WTC11 (cell line): ENCODE measurements around the gene SENP5. TPM values are rescaled to one million over a fixed set of nuclear protein-coding genes. Genes with fewer than 3 reads are reported as not detected.
A peak's percentile ranks its signal among the peaks of the same experiment; 100 is the strongest.

Experiments
- ATAC-seq: fragments of 200-7000 bp; cut with Tn5 transposase; 2 replicates; pipeline ENCODE4 v1.10.0; 2021; ENCODE audit warnings: mild to moderate bottlenecking, moderate library complexity
- CTCF ChIA-PET: fragments of 300-600 bp; sonication (Branson Sonifier 250); formaldehyde crosslinking; loops from one replicate; lab custom pipeline; 2021; ENCODE audit warnings: antibody characterized with exemption; lab: Charles Lee
- POLR2A ChIA-PET: fragments of 350-600 bp; sonication (Branson Sonifier 250); formaldehyde crosslinking; loops from one replicate; lab custom pipeline; 2021; ENCODE audit warnings: antibody characterized with exemption; lab: Charles Lee
- DNase-seq: peaks from one replicate; pipeline ENCODE4 v3.0.0; 2021; ENCODE audit warnings: low spot score
- H3K27ac Mint-ChIP-seq: 2 replicates; pipeline ENCODE4 v1.8.0; 2021; ENCODE audit warnings: mixed read lengths
- H3K27me3 Mint-ChIP-seq: 2 replicates; pipeline ENCODE4 v1.8.0; 2021; ENCODE audit warnings: low read depth, mild to moderate bottlenecking, moderate library complexity, mixed read lengths
- H3K36me3 Mint-ChIP-seq: 2 replicates; pipeline ENCODE4 v1.8.0; 2021; ENCODE audit warnings: mixed read lengths
- H3K4me1 Mint-ChIP-seq: 2 replicates; pipeline ENCODE4 v1.8.0; 2022; ENCODE audit warnings: mixed read lengths
- H3K4me3 Mint-ChIP-seq: 2 replicates; pipeline ENCODE4 v1.8.0; 2021; ENCODE audit warnings: mild to moderate bottlenecking, moderate library complexity, mixed read lengths
- H3K9me3 Mint-ChIP-seq: 2 replicates; pipeline ENCODE4 v1.8.0; 2021; ENCODE audit warnings: mixed read lengths
- ATF2 ChIP-seq: sonication (generic); formaldehyde crosslinking; IDR thresholded peaks from 2 replicates; pipeline ENCODE4 v1.8.1; 2022; ENCODE audit warnings: low read depth, missing genetic modification reagents, borderline replicate concordance
- CBFB ChIP-seq: sonication (generic); formaldehyde crosslinking; IDR thresholded peaks from 2 replicates; pipeline ENCODE4 v1.8.1; 2022; ENCODE audit warnings: mild to moderate bottlenecking, low read depth, missing genetic modification reagents
- CREM ChIP-seq: sonication (generic); formaldehyde crosslinking; IDR thresholded peaks from 2 replicates; pipeline ENCODE4 v1.8.1; 2022; ENCODE audit warnings: mild to moderate bottlenecking, missing genetic modification reagents, moderate library complexity
- FOXK1 ChIP-seq: sonication (generic); formaldehyde crosslinking; IDR thresholded peaks from 2 replicates; pipeline ENCODE4 v1.8.0; 2022; ENCODE audit warnings: mild to moderate bottlenecking, moderate library complexity, missing genetic modification reagents
- FOXP1 ChIP-seq: sonication (generic); formaldehyde crosslinking; IDR thresholded peaks from 2 replicates; pipeline ENCODE4 v1.8.0; 2022; ENCODE audit warnings: missing genetic modification reagents, mild to moderate bottlenecking, moderate library complexity, borderline replicate concordance
- JAZF1 ChIP-seq: fragments of 250-450 bp; sonication (Bioruptor Pico); IDR thresholded peaks from 2 replicates; pipeline ENCODE4 v1.9.0; 2021; ENCODE audit warnings: moderate library complexity, mild to moderate bottlenecking, inconsistent platforms
- KAT7 ChIP-seq: sonication (generic); formaldehyde crosslinking; IDR thresholded peaks from 2 replicates; pipeline ENCODE4 v1.8.1; 2023; ENCODE audit warnings: missing genetic modification reagents, mild to moderate bottlenecking, borderline replicate concordance
- MAX ChIP-seq: sonication (generic); formaldehyde crosslinking; IDR thresholded peaks from 2 replicates; pipeline ENCODE4 v1.8.0; 2022; ENCODE audit warnings: mild to moderate bottlenecking, missing genetic modification reagents
- MXD4 ChIP-seq: fragments of 250-450 bp; sonication (Bioruptor Pico); IDR thresholded peaks from 2 replicates; pipeline ENCODE4 v1.8.0; 2021; ENCODE audit warnings: mild to moderate bottlenecking, moderate library complexity, borderline replicate concordance
- NFYB ChIP-seq: sonication (generic); formaldehyde crosslinking; conservative IDR thresholded peaks from 2 replicates; pipeline ENCODE4 v1.8.0; 2022; ENCODE audit warnings: low read depth, missing genetic modification reagents
- NR2C2 ChIP-seq: sonication (generic); formaldehyde crosslinking; IDR thresholded peaks from 2 replicates; pipeline ENCODE4 v1.8.0; 2022; ENCODE audit warnings: mild to moderate bottlenecking, missing genetic modification reagents
- RELA ChIP-seq: sonication (generic); formaldehyde crosslinking; IDR thresholded peaks from 2 replicates; pipeline ENCODE4 v1.8.1; 2022; ENCODE audit warnings: missing genetic modification reagents, mild to moderate bottlenecking, borderline replicate concordance
- SOX15 ChIP-seq: fragments of 250-450 bp; sonication (Bioruptor Pico); IDR thresholded peaks from 2 replicates; pipeline ENCODE4 v1.9.0; 2021; ENCODE audit warnings: mild to moderate bottlenecking
- ZNF121 ChIP-seq: sonication (generic); formaldehyde crosslinking; IDR thresholded peaks from 2 replicates; pipeline ENCODE4 v1.8.0; 2023; ENCODE audit warnings: missing genetic modification reagents
- ZNF232 ChIP-seq: sonication (generic); formaldehyde crosslinking; IDR thresholded peaks from 2 replicates; pipeline ENCODE4 v1.8.0; 2022; ENCODE audit warnings: mild to moderate bottlenecking, missing genetic modification reagents
- total RNA-seq: library from RNA; stranded (reverse); gene quantifications from 3 replicates; pipeline ENCODE4 v1.2.3, GENCODE V29; 2021
- TF ChIP-seq, protein P1 (sequence below): sonication (generic); formaldehyde crosslinking; IDR thresholded peaks from 2 replicates; pipeline ENCODE4 v1.8.0; 2022; ENCODE audit warnings: mild to moderate bottlenecking, missing genetic modification reagents
- TF ChIP-seq, protein P2 (sequence below): sonication (generic); formaldehyde crosslinking; IDR thresholded peaks from 2 replicates; pipeline ENCODE4 v1.8.1; 2022; ENCODE audit warnings: mild to moderate bottlenecking, moderate library complexity, missing genetic modification reagents
- TF ChIP-seq, protein P3 (sequence below): fragments of 250-450 bp; sonication (Bioruptor Pico); IDR thresholded peaks from 2 replicates; pipeline ENCODE4 v1.8.0; 2021; ENCODE audit warnings: mild to moderate bottlenecking
- TF ChIP-seq, protein P4 (sequence below): fragments of 250-450 bp; sonication (Bioruptor Pico); IDR thresholded peaks from 2 replicates; pipeline ENCODE4 v1.9.0; 2021; ENCODE audit warnings: mild to moderate bottlenecking, borderline replicate concordance

The SENP5 gene
- total RNA-seq, 1 experiment from 2014 or later, result 30.8 TPM

DNA sequence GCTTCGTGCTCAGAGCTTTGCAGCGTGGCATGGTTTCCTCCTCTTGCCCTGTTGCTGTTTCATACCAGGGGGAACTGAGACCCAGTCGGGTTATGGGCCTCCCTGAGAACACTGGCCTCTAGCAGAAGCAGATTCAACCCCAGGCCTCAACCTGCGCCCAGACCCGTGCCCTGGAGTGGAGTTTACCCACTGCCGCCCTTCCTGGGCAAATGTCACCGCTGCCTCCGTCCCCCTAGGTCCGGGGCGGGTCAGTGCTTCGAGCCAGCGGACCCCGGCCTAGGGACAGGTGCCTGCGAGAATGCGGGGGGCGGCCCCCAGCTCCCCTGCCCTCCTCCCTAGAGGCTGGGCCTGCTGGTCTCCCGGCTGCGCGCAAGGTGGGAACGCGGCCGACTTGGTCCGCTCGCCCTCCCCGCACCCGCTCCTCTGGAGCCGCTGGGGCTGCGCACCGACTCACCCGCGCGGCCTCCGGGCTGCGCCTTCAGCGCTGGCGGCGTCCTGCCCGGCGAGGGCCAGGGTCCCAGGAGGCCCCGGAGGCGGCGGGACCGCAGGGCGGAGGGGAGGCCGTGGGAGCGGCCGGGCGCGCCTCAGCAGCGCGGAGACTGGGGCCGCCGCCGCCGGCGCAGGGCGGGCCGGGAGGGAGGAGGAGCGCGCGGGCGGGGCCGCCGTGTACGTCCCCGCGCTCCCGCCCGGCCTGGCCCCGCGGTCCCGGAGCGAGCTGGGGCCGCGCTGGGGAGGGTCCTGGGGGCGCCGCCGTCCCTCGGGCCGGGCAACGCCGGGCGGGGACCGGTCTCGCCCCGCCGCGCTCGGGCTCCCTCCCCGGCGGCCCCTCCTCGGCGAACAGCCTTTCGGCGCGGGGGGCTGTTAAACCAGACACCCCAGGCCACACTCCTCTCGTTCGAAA lies 100.8 kb downstream of the SENP5 start, which contains the start of gene PIGZ:
Gene PIGZ (minus strand): TSS at position 601 of the 901 bp plus-strand sequence. CDS start 16,802 bp downstream, outside the sequence.
- no peak within 1 kb of the TSS for H3K27ac Mint-ChIP-seq
- H3K4me1 Mint-ChIP-seq, result peaks cover 10% of the 10 kb centered on the region
- peaks cover 74% of the 10 kb centered on the region for H3K27me3 Mint-ChIP-seq
- ATAC-seq, result peak; percentile 49
- ChIA-PET POLR2A (no interaction called here), CTCF (interaction anchor here (0.7 kb wide), 1 partner anchor 440 kb away, joined by 3 read pairs; no protein-coding TSS in a partner anchor)
- TF ChIP-seq FOXP1, result 0 out of 2 replicates have a peak, but pooled peaks have one; percentile 34
- TF ChIP-seq CREM (CRISPR knock-in tag), result 0 out of 2 replicates have a peak, but pooled peaks have one; percentile 26
- TF ChIP-seq NFYB (CRISPR knock-in tag), result no peak
- TF ChIP-seq CBFB, result 0 out of 2 replicates have a peak, but pooled peaks have one; percentile 1
- TF ChIP-seq MAX, result peak; percentile 43; the same call in 1 of the 2 replicates
- TF ChIP-seq, protein P1, sequence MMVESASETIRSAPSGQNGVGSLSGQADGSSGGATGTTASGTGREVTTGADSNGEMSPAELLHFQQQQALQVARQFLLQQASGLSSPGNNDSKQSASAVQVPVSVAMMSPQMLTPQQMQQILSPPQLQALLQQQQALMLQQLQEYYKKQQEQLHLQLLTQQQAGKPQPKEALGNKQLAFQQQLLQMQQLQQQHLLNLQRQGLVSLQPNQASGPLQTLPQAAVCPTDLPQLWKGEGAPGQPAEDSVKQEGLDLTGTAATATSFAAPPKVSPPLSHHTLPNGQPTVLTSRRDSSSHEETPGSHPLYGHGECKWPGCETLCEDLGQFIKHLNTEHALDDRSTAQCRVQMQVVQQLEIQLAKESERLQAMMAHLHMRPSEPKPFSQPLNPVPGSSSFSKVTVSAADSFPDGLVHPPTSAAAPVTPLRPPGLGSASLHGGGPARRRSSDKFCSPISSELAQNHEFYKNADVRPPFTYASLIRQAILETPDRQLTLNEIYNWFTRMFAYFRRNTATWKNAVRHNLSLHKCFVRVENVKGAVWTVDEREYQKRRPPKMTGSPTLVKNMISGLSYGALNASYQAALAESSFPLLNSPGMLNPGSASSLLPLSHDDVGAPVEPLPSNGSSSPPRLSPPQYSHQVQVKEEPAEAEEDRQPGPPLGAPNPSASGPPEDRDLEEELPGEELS (CRISPR knock-in tag), result no peak
- peak; percentile 50 for DNase-seq
- peaks cover 3% of the 10 kb centered on the region; the same call in 1 of the 2 replicates for H3K36me3 Mint-ChIP-seq
- H3K9me3 Mint-ChIP-seq, result peaks cover 3% of the 10 kb centered on the region; the same call in 1 of the 2 replicates
- H3K4me3 Mint-ChIP-seq, result peak within 1 kb of the TSS; percentile 66

GRCh38 chr3:196969134-196969659 lies 101.5 kb downstream of the SENP5 start:
- peaks cover 69% of the 10 kb centered on the region for H3K27me3 Mint-ChIP-seq
- H3K36me3 Mint-ChIP-seq, result peaks cover 3% of the 10 kb centered on the region; the same call in 1 of the 2 replicates
- POLR2A ChIA-PET, result no interaction called here
- ATAC-seq (peak; percentile 12; the same call in 1 of the 2 replicates), DNase-seq (no peak)
- peaks cover 3% of the 10 kb centered on the region; the same call in 1 of the 2 replicates for H3K9me3 Mint-ChIP-seq
- no peak overlapping the region for H3K27ac Mint-ChIP-seq
- peak overlapping the region; percentile 56 for H3K4me3 Mint-ChIP-seq
- CTCF ChIA-PET, result interaction anchor here (0.6 to 1.4 kb wide), 11 partner anchors 9 to 360 kb away, joined by 3 to 10 read pairs (median 4); partner anchors contain the start of genes MELTF and NCBP2
- H3K4me1 Mint-ChIP-seq, result peaks cover 10% of the 10 kb centered on the region
- no peak for TF ChIP-seq NR2C2 (CRISPR knock-in tag)
- TF ChIP-seq, protein P2, sequence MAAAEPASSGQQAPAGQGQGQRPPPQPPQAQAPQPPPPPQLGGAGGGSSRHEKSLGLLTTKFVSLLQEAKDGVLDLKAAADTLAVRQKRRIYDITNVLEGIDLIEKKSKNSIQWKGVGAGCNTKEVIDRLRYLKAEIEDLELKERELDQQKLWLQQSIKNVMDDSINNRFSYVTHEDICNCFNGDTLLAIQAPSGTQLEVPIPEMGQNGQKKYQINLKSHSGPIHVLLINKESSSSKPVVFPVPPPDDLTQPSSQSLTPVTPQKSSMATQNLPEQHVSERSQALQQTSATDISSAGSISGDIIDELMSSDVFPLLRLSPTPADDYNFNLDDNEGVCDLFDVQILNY (CRISPR knock-in tag), result no peak
- TF ChIP-seq, protein P3, sequence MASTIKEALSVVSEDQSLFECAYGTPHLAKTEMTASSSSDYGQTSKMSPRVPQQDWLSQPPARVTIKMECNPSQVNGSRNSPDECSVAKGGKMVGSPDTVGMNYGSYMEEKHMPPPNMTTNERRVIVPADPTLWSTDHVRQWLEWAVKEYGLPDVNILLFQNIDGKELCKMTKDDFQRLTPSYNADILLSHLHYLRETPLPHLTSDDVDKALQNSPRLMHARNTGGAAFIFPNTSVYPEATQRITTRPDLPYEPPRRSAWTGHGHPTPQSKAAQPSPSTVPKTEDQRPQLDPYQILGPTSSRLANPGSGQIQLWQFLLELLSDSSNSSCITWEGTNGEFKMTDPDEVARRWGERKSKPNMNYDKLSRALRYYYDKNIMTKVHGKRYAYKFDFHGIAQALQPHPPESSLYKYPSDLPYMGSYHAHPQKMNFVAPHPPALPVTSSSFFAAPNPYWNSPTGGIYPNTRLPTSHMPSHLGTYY (CRISPR knock-in tag), result no peak
- TF ChIP-seq JAZF1, result no peak
- no peak for TF ChIP-seq FOXK1 (CRISPR knock-in tag)
- TF ChIP-seq ATF2, result no peak
- TF ChIP-seq RELA (CRISPR knock-in tag), result no peak
- TF ChIP-seq, protein P4, sequence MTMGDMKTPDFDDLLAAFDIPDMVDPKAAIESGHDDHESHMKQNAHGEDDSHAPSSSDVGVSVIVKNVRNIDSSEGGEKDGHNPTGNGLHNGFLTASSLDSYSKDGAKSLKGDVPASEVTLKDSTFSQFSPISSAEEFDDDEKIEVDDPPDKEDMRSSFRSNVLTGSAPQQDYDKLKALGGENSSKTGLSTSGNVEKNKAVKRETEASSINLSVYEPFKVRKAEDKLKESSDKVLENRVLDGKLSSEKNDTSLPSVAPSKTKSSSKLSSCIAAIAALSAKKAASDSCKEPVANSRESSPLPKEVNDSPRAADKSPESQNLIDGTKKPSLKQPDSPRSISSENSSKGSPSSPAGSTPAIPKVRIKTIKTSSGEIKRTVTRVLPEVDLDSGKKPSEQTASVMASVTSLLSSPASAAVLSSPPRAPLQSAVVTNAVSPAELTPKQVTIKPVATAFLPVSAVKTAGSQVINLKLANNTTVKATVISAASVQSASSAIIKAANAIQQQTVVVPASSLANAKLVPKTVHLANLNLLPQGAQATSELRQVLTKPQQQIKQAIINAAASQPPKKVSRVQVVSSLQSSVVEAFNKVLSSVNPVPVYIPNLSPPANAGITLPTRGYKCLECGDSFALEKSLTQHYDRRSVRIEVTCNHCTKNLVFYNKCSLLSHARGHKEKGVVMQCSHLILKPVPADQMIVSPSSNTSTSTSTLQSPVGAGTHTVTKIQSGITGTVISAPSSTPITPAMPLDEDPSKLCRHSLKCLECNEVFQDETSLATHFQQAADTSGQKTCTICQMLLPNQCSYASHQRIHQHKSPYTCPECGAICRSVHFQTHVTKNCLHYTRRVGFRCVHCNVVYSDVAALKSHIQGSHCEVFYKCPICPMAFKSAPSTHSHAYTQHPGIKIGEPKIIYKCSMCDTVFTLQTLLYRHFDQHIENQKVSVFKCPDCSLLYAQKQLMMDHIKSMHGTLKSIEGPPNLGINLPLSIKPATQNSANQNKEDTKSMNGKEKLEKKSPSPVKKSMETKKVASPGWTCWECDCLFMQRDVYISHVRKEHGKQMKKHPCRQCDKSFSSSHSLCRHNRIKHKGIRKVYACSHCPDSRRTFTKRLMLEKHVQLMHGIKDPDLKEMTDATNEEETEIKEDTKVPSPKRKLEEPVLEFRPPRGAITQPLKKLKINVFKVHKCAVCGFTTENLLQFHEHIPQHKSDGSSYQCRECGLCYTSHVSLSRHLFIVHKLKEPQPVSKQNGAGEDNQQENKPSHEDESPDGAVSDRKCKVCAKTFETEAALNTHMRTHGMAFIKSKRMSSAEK (CRISPR knock-in tag), result no peak
- TF ChIP-seq, protein P1 (CRISPR knock-in tag), result 0 out of 2 replicates have a peak, but pooled peaks have one; percentile 19
- no peak for TF ChIP-seq FOXP1
- TF ChIP-seq SOX15, result no peak
- no peak for TF ChIP-seq ZNF121
- no peak for TF ChIP-seq ZNF232 (CRISPR knock-in tag)
- peak; percentile 42; the same call in 1 of the 2 replicates for TF ChIP-seq KAT7 (CRISPR knock-in tag)
- no peak for TF ChIP-seq MXD4
